Left hindlimb (tissue), 1 donor: Measurements from ENCODE around the gene ARSG.
"Not testable (repeated sequence)": the region's sequence is repeated elsewhere in the genome, so short reads cannot be mapped to it uniquely, and the experiment has no call there.

Experiments
- DNase-seq: peaks from one replicate; pipeline ENCODE4 v3.0.0-alpha.2; 2018

ARSG gene

DNA sequence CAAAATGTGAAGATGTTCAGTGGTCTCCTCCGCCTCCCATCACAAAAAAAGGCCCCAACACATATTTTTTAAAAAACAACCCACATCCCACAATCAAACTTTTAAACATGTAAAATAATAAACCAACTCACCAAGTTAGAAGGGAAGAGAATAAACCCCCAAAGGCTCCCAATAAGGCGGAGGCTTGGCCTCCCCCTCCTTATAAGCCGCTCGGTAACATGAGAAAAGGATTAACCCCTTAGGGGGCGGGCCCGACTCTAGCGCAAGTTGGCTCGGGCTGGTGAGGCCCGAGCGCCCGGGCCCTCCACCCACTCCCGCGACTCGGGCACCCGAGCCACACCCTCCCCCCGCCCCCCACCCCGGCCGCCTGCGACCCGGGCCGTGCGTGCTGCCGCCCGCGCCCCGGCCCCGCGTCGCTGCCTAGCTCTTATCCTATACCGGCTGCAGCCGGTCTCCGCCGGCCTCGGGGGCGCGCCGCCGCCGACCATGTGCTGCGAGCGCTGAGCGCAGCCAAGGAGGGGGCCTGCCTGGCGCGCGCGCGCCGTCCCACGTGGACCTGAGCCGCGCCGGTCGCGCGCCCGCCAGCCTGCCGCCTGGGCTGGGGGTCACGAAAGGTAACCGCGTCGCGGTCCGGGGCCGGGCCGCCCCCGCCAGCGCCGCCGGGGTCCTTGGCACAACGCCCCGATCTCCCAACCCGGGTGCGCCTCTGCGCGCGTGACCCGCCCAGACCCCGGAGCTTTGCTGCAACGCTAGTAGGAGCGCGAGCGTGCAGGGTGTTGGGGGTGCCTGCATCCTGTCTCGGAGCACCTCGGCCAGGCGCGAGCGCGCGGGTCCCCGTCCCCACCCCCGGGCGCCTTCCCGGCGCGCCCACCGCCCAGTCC is at the start of gene ARSG, which contains the start of gene SLC16A6:
ARSG (plus strand) TSS at position 541 of the 881 bp plus-strand sequence. CDS start 15,999 bp downstream, outside the sequence.
SLC16A6 (minus strand) TSS at position 173 of the 881 bp plus-strand sequence. CDS start 12,807 bp downstream, outside the sequence.
- DNase-seq, result peak; percentile 78

DNA sequence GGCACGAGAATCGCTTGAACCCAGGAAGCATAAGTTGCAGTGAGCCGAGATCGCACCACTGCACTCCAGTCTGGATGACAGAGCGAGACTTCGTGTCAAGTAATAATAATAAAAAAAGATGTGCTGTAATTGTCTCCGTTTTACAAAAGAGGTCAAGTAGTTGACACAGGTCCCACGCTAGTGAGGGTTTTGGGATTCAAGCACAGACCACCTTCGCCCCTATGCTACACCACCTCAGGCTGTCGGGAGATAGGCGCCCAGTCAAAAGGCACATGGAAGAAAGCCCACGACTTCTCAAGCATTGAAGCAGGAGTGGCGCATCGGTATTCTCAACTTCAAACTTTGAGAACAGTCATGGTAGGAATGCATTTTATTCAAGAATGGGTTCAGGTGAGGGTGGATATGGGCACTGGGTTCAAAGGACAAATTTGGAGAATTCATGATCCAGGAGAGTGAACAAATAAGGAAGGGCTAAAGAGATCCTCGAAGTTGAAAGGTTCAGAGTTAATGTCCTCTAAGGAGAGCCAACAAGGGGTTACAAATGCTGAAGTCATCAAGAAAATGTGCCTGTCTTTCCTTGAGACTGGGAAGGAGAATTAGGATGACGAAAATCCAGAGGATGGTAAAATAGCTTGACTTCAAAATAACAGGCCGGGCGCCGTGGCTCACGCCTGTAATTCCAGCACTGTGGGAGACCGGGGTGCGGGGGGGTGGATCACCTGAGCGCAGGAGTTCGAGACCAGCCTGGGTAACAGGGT is 44.8 kb upstream of the ARSG start:
- DNase-seq, result no peak

DNA sequence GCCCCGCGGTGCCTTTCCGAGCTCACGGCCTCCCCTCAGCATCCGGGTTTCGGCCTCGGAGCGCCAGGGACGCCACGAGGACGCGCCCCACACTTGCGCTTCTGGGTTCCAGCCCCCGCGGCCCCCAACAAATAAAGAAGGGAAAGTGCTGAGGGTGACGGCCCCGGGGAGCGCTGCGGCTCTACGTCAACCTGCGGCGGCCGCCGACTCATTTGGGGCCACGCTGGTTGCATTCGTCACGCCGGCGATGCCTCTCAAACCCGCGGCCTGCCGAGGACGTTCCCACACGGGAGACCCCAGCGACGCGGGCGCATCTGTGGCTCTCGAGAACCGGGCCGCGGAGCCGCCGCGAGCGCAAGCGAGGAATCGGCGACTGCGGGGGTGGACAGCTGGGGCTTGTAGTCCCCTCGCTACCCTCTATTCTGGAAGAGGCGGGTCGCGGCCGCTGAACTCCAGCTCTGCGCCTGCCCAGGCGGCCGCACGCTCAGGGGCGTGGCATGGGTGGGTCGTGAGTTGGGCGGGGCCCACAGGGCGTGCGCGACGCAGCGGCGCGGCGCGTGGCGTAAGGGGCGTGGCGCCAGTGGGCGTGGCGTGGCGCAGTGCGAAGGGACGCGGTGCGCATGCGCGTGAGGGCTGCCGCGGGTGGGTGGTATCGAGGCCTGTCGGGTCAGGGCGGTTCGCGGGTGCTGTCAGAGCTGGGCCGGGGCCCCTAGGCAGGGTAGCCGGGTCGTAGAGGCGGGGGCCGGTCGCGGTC is 43.7 kb upstream of the ARSG start, which contains the start of gene AMZ2:
AMZ2 (plus strand) TSS at position 599 of the 754 bp plus-strand sequence. CDS start 2,145 bp downstream, outside the sequence.
- peak; percentile 97 for DNase-seq

DNA sequence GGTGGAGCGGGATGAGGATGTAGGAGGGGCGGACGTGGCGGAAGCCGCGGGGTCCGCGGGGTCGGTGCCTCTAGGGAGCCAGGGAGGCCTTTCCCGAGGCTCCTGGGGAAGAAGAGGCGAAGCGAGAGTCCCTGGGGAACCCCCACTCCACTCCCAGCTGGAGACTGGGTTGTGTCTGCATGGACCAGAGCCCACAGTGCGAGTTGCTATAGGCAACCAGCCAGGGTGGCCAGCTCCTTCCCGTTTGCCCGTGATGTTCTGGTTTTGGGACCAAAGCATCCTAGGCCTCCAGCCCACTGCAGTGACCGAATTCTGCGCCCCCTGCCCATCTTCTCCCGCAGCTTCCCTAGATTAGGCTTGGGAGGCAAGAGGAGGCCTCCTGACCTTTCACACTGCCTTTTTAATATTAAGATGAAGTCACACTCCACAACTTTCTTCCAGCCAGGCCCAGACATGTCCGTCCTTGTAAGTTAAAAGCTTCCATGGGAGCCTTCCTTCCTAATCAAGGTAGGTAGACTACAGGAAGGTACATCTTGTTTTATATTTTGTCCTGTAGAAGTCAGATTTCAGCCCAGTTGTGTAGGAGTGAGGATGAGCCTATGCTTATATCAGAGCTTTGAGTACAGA is 43.0 kb upstream of the ARSG start:
- no peak for DNase-seq

DNA sequence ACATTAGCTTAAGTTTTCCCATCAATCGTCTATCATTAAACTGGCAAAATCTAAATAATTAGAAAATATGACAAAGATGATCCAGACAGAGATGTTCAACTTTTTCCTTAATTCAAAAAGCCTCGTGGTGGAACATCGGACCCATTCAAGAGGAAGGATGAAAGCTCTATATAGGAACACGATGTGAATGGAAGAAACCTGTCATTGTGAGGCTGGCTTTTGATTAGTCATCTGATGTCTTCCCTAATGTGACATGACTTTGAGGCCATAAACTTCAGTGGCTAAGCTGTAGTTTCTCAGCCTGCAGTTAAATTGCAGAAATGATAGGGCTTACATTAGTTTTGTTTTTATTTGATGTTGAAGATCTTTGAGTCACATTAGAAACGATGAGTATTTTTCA is 42.4 kb upstream of the ARSG start:
- DNase-seq, result no peak

DNA sequence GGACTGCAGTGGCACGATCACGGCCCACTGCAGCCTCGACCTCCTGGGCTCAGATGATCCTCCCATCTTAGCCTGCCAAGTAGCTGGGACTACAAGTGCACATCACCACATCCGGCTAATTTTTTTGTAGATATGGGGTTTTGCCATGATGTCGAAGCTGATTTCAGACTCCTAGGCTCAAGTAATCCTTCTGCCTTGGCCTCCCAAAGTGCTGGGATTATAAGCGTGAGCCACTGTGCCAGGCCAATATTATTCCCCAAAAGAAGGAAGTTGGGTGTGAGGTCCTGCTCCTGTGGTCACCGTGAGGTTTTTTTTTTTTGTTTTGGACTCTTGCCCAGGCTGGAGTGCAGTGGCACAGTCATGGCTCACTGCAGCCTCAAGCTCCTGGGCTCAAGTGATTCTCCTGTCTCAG is 41.9 kb upstream of the ARSG start:
- no peak for DNase-seq

DNA sequence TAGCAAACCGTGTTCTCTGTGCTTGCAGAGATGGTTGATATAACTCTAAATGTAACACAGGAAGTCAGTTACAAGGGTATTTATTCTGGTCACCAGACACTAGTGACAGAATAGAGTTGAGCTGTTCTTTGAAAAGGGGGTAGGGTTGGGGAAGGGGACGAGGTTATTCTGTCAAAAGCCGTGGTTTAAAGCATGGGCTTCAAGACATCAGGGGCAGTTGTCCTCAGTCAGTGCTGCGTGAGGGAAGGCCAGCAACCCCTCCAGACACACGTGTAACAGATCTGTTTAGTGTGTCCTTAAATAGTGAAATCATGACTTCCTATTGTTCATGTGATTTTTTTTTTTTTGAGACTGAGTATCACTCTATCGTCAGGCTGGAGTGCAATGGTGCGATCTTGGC is 37.9 kb upstream of the ARSG start:
- DNase-seq, result not testable (repeated sequence)

DNA sequence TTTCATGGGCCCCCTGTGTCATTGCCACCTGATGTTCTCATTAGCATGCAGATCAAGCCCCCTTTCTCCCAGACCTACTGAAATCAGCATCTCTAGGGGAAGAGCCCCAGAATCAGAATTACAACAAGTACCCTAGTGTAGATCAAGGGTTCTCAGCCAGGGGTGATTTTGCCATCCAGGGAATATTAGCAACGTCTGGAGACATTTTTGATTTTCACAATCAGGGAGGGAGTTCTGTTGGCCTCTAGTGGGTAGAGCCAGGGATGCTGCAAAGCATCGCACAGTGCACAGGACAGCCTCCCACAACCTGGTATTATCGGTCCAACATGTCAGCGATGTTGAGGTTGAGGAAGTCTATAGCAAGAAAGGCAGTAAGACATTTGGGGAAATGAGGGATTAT is 36.1 kb upstream of the ARSG start:
- no peak for DNase-seq

DNA sequence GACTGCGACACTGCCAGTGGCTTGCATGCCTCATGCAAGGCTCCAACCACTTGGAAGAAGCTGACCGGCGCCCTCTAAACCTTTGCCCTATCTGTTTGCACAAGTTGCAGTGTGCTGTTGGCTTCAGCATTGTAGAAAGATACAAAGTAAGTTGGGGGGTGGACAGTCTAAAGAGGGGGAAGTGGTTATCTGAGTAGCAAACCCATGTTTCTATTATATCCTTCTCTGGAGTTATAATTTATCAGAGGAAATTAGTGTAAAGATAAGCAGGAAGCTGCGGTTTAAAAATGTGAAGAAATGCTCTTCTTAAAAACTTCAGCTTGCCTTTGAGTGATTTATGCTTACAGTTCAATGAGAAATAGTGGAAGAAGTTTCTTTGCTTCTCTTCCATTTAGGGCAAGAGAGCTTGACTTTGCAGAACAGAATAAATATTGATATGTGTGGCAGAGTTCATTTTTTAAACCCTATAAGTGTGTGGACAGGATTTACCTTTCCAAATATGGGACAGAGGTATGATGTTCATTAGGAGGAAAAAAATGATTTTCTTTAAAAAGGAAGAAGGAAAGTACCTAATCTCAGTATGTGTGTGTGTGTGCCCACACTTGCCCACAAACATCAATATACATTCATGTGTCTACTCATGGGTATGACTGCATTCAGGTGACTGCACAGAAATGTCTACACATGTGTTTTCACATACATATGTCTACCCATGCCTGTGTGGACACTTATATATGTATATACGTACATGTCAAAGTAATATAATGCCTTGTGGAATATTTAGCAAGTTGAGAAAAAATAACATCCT is 35.4 kb upstream of the ARSG start:
- DNase-seq, result no peak

DNA sequence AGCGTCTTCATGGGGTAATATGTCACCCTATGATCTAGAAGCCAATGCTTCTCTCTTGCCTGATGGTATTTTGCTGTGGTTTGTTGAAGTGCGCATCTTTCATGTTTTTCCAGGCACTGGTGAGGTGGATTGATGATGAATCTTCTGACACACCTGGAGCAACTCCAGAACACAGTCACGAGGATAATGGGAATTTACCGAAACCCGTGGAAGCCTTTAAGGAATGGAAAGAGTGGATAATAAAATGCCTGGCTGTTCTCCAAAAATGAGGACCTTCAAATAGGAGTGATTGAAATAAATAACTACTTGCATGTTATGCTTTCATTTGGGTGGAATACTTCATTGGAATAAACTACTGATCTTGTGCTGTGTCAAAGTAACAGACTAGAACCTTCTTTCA is 34.6 kb upstream of the ARSG start:
- not testable (repeated sequence) for DNase-seq

DNA sequence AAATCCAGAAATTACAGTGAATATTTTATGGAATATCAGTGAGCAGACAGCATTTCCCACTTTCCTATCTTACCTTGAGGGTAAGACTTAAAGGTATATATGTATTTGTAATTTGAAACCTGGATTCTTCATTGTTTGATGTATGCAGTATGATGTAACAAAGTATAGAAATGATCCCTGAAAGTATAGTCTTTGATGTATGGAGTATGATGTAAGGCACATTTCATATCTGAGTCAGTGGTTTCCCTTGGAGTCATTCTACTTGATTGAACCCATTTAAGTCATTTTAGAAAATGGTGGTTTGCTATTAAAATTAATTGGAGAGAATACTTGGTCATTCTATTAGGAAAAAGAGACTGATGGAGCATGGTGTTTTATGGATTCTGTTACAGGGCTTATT is 33.4 kb upstream of the ARSG start:
- DNase-seq, result no peak

DNA sequence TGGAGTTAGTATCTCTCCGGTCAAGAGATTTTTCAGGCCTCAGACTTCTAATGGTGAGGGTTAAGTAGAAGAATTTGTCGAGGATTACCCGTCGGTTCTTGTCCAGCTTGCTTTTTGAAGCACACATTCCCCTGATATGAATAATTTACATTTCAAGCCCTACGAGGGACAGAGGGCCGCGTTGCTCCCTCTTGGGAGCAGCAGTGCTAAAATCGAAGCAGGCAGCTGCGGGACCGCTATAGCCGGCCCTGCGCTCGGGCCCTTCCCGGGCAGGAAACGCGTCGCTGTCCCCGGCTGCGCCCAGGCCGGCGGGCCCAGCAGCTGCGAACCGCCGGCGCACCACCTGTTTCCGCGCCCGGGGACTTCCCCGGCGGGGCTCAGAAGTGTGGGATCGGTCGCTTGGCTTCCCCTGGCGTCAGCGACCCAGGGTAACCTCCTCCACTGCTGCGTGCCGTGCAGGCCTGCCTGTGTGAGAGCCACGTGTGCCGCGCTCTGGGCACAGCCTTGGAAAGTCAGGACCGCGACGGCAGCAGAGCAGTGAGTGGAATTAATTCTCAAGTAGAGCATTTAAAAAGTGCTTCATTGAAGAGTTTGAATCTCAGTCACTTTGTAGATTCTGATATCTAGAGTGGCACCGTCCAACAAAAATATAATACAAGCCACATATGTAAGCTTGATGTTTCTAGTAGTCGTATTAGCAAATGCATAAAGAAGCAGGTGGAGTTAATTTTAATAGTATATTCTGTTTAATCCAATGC is 32.2 kb upstream of the ARSG start:
- peak; percentile 65 for DNase-seq

DNA sequence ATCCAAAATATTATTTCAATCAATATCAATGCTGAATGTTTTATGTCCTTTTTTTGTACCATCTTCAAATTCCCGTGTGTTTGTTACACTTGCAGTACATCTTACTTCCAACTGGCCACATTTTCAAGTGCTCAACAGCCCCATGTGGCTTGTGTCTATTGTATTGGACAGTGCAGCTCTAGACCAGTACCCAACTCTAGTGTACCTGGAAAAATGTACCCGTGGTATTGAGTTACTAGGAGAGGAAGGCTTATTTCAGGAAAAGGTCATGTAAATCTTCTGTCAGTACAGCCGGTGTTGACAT is 31.7 kb upstream of the ARSG start:
- DNase-seq, result not testable (repeated sequence)

DNA sequence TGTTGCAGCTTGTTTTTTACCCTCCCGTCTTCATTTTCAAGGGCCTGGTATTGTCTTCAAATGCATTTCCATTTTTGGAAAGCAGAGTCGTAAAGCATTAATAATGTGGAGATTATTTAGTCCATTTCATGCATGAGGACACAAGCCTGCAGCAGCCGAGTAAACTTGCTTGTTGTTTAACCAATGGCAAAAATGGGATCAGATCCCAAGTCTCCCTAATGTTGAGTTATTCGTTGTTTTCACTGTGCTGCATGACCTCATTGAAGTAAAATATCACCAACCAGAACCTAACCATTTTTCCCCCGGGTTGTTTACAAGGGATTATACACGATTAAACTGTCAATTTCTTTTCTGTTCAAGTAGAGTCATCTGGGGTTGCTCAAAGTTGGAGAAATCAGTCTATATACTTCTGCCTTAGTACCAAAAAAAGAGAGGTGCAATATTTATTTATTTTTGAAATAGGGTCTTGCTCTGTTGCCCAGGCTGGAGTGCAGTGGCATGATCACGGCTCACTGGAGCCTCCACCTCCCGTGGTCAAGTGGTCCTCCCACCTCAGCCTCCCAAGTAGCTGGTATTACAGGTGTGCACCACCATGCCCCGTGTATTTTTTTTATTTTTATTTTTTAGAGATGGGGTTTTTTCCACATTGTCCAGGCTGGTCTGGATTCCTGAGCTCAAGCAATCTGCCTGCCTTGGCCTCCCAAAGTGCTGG is 31.1 kb upstream of the ARSG start:
- no peak for DNase-seq

DNA sequence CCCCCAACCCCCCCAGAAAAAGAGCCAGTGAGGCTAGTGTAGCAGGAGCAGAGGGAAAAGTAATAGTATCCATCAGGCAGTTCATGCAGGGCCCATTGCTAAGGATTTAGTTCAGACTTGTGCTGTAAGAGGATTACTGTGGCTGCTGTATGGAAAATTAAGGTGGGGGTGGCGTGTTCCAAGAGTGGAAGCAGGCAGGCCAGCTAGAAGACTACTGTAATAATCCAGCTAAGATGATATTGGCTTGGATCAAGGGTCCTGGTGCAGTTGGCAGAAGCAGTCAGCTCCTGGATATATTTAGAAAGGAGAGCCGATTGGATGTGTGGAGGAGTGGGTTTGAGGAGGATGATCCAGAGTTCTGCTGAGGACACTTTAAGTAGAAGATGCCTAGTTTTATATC is 28.8 kb upstream of the ARSG start:
- not testable (repeated sequence) for DNase-seq

DNA sequence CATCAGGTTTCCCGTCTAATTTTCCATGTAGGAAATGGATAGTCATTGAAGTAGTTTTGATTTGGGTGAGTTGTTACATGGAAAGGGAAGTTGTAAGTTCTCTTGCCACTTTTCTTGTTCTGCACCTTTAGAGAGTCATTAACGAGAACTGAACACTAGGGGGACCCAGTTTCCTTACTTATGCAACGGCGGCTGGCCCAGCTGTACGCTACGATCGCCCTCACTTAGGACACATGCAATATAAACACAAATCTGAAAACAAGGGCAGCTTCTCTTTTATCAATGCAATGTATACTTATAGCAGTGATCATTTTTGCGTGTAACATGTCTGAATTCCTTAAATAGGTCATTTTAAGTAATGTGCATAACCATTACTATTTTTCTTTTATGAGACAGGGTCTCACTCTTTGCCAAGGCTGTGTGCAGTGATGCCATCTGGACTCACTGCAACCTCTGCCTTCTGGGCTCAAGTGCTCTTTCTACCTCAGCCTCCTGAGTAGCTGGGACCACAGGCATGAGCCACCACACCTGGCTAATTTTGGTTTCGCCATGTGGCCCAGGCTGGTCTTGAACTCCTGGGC is 28.1 kb upstream of the ARSG start:
- not testable (repeated sequence) for DNase-seq

DNA sequence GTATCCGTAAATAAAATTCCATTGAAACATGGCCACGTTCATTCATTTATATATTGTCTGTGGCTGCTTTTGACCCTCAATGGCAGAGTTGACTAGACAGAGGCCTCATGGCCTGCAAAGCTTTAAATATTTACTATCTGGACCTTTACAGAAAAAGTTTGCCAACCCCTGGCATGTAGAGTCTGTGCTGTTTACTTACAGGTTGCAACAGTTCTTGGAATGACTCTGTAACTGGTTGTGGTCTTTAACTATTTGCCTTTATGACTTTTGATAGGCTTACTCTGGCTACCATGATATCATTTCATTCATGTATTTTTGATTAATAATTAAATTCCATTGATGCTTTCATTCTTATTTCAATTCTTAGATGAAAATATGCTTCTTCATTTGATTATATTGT is 25.5 kb upstream of the ARSG start:
- DNase-seq, result not testable (repeated sequence)

DNA sequence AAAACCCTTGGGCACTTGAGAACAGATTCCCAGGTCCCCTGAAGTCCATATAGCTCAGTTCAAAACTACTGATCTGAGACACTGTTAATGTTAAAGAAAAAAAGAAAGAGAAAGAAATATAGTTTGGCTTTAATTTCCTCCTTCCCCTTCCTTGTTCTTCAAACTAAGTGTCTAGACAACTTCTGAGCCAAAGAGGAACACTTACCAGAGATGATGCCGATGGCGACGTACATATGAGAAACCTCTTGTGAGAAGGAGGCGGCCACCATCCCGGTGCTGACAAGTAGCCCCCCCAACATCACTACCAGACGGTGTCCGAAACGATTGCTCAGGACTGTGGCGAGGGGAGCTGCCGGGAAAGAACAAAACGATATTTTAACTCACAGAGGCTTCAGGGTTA is 17.6 kb upstream of the ARSG start:
- DNase-seq, result no peak

DNA sequence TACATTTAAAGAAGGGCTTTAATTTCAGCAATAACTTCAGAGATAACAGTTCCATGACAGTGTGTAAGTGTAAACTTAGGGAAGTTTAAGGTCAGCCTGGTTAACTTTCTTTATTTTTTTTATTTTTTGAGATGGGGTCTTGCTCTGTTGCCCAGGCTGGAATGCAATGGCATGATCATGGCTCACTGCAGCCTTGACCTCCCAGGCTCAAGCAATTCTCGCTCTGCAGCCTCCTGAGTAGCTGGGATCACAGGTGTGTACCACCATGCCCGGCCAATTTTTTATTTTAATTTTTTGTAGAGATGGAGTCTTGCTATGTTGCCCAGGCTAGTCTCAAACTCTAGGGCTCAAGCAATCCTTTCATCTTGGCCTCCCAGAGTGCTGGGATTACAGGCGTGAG is 15.0 kb upstream of the ARSG start:
- DNase-seq, result not testable (repeated sequence)

DNA sequence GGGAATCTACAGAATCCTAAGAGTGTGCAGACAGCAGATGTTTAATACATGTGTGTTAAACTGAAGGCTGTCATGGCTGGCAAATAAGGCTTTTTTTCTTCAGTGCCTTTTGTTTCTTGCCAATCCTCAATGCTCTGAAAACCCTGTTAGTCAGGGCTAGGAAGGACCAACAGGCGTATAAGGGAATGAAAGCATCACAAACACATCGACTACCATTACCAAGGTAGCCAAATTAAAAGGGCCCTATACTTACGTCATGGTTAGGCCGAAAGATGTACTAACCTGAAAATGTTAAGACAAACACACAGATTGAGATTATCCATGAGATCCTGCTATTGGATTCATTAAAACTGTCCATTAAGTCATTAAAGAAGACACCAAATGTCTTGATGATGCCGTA is 13.5 kb upstream of the ARSG start:
- no peak for DNase-seq
